Measurements from ENCODE around the gene PBRM1. TPM values are rescaled to one million over a fixed set of nuclear protein-coding genes. Genes with fewer than 3 reads are reported as not detected.

PBRM1 gene
- total RNA-seq, 2 experiments from 2014 or later: 47.6 to 48.1 TPM

GRCh38 chr3:52722491-52722890 is 36.8 kb upstream of the PBRM1 start:
- DNase-seq: no peak
- Mint-ChIP-seq H3K27ac (peak overlapping the region; percentile 78), H3K36me3 (ENCODE audit: low read depth) (peaks cover 18% of the 10 kb centered on the region), H3K4me1 (ENCODE audit: low read depth) (peaks cover 31% of the 10 kb centered on the region), H3K27me3 (no peaks in the 10 kb centered on the region), H3K4me3 (no peak overlapping the region), H3K9me3 (no peaks in the 10 kb centered on the region)
- CTCF ChIA-PET: no interaction called here
- Histone ChIP-seq H3K4me1 (ENCODE audit: insufficient read depth, low read length) (peaks cover 21% of the 10 kb centered on the region), H3K9me3 (ENCODE audit: control insufficient read depth in 1 of 2, insufficient read depth in 1 of 2, low read length in 2 of 2) (no peaks in the 10 kb centered on the region), H3K36me3 (ENCODE audit: insufficient read depth, low read length) (peaks cover 14% of the 10 kb centered on the region), H3K27me3 (ENCODE audit: control insufficient read depth in 1 of 2, insufficient read depth in 2 of 2, low read length in 2 of 2) (no peaks in the 10 kb centered on the region), H3K27ac (ENCODE audit: low read depth in 1 of 2, low read length in 2 of 2) (no peak overlapping the region), H3K4me3 (ENCODE audit: low read length) (no peak overlapping the region)
- no peak for TF ChIP-seq CTCF (IDR thresholded peaks at IDR 0.05)
- intact Hi-C loops (cut with DNase I, micrococcal nuclease): no loop called here
- no peak for ATAC-seq (ENCODE audit: poor library complexity)
- POLR2A ChIA-PET: no interaction called here

- Histone ChIP-seq H3K4me3 (ENCODE audit: low read length) (no peak overlapping the region), H3K4me1 (ENCODE audit: insufficient read depth, low read length) (peaks cover 21% of the 10 kb centered on the region), H3K27ac (ENCODE audit: low read depth in 1 of 2, low read length in 2 of 2) (peak overlapping the region in 1 of 2 donors; percentile 63), H3K36me3 (ENCODE audit: insufficient read depth, low read length) (peaks cover 14% of the 10 kb centered on the region), H3K9me3 (ENCODE audit: control insufficient read depth in 1 of 2, insufficient read depth in 1 of 2, low read length in 2 of 2) (no peaks in the 10 kb centered on the region), H3K27me3 (ENCODE audit: control insufficient read depth in 1 of 2, insufficient read depth in 2 of 2, low read length in 2 of 2) (no peaks in the 10 kb centered on the region)
- peaks cover 31% of the 10 kb centered on the region for H3K4me1 Mint-ChIP-seq (ENCODE audit: low read depth)
- H3K9me3 Mint-ChIP-seq: no peaks in the 10 kb centered on the region
- ChIA-PET POLR2A (interaction anchor here (1.1 to 2.2 kb wide), 4 partner anchors 10 to 36 kb away, joined by 3 to 23 read pairs (median 6); partner anchors contain the start of genes GLT8D1, GNL3, PBRM1 and SPCS1), CTCF (no interaction called here)
- no peak overlapping the region for H3K4me3 Mint-ChIP-seq
- no peaks in the 10 kb centered on the region for H3K27me3 Mint-ChIP-seq
- intact Hi-C loops (cut with DNase I, micrococcal nuclease): no loop called here
- no peak for DNase-seq
- peak overlapping the region; percentile 78 for H3K27ac Mint-ChIP-seq
- H3K36me3 Mint-ChIP-seq (ENCODE audit: low read depth): peaks cover 18% of the 10 kb centered on the region
- ATAC-seq (ENCODE audit: poor library complexity): no peak
- no peak for TF ChIP-seq CTCF (IDR thresholded peaks at IDR 0.05)
Measured at GRCh38 chr3:52721730-52722008, 36.0 kb upstream of the PBRM1 start.

DNA sequence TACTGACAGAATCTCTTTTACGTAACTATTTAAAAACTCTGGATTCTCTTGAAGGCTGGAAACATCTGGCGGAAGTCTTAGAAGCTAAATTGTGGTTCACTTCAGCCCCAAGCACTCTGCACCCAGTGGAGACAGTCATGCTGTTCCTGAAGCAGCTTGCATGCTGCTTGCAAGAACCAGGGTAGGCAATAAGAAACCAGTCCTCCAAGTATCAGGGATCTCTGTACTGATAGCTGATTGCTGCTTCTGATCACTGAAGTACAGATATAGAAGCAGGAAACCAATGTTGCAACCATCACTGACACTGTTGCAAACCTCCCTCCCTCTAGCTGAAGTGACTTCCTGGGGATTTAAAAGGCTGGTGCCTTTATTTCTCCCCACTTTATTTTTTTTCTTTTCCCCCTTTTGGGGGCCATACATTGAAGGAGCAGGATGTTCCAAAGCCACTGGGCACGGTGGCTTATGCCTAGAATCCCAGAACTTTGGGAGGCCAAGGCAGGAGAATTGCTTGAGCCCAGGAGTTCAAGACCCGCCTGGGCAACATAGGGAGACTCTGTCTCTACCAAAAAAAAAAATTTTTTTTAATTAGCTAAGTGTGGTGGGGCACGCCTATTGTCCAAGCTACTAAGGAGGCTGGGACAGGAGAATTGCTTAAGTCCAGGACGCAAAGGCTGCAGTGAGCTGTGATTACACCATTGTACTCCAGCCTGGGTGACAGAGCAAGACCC is 35.5 kb upstream of the PBRM1 start:
- peak; percentile 89 for ATAC-seq (ENCODE audit: poor library complexity)
- peaks cover 18% of the 10 kb centered on the region for H3K36me3 Mint-ChIP-seq (ENCODE audit: low read depth)
- no peaks in the 10 kb centered on the region for H3K27me3 Mint-ChIP-seq
- H3K4me3 Mint-ChIP-seq: peak overlapping the region; percentile 13
- H3K27me3 ChIP-seq (ENCODE audit: control insufficient read depth in 1 of 2, insufficient read depth in 2 of 2, low read length in 2 of 2): no peaks in the 10 kb centered on the region
- H3K4me1 ChIP-seq (ENCODE audit: insufficient read depth, low read length): peaks cover 21% of the 10 kb centered on the region
- peak overlapping the region in 1 of 2 donors; percentile 63 for H3K27ac ChIP-seq (ENCODE audit: low read depth in 1 of 2, low read length in 2 of 2)
- H3K36me3 ChIP-seq (ENCODE audit: insufficient read depth, low read length): peaks cover 14% of the 10 kb centered on the region
- H3K27ac Mint-ChIP-seq: peak overlapping the region; percentile 78
- no peak overlapping the region for H3K4me3 ChIP-seq (ENCODE audit: low read length)
- CTCF ChIA-PET: no interaction called here
- no peaks in the 10 kb centered on the region for H3K9me3 ChIP-seq (ENCODE audit: control insufficient read depth in 1 of 2, insufficient read depth in 1 of 2, low read length in 2 of 2)
- DNase-seq: peak in 8 of 14 experiments; percentile 3 to 61 (median 27)
- intact Hi-C loops (cut with DNase I, micrococcal nuclease): no loop called here
- no peak for TF ChIP-seq CTCF (IDR thresholded peaks at IDR 0.05)
- H3K4me1 Mint-ChIP-seq (ENCODE audit: low read depth): peaks cover 31% of the 10 kb centered on the region
- H3K9me3 Mint-ChIP-seq: no peaks in the 10 kb centered on the region
- POLR2A ChIA-PET: interaction anchor here (1.1 to 2.2 kb wide), 4 partner anchors 10 to 36 kb away, joined by 3 to 23 read pairs (median 6); partner anchors contain the start of genes GLT8D1, GNL3, PBRM1 and SPCS1
